Measurements from ENCODE around the gene HS2ST1. TPM values are rescaled to one million over a fixed set of nuclear protein-coding genes. Genes with fewer than 3 reads are reported as not detected.
A peak's percentile ranks its signal among the peaks of the same experiment; 100 is the strongest.

The HS2ST1 gene
- total RNA-seq, 6 experiments from 2014 or later = 9.9 to 17.2 (median 13.7) TPM

DNA sequence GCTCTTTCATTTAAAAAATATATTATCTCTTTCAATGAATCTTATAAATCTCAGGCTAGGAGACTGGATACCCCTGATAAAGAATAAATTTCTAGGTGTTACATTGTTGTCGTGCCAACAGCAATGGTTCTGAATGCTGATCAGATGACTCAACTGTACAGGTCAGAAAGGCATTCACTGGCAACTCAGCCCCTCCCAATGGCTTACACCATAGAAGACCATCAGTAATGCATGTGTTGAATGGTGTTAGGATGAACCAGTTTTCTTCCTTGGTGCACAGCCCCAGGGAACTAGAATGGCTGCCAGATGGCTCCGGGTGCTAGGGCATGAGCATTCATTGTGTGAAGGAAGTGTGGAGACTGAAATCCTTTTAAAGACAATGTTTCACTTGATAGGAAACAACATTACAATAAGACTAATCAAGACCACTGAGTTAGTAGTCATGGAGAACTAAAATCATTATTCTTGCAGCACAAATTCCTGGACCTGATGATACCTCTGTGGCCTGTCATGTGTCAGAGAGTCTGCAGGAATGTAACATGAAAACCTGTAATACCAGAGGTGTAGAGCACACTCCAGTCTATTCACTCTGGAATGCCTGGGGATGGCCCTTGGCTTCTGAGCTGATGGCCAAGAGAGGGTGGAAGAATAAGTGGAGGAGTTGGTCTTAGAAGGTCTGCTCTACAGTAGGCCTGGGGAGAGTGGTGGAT lies 226.6 kb downstream of the HS2ST1 start:
- intact Hi-C loops (cut with DNase I) = no loop called here
- no peak for ATAC-seq

DNA sequence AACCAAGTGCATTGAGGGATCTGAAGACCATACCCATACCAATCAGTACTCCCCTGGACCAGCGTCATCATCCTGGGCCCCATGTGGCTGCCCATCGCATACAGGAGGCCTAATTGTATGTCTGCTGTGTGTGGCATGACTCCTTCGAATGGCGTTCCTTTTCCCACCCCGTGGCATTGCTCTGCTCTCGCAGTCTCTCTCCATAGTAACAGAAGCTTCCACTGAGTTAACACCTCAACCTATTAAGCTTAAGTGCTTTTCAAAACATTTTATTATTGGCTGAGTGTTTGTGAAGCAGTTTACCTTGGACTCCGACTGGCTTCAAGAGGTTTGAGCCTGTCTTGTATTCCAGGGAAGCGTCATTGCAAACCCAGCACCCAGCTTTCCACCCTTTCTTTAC lies 227.1 kb downstream of the HS2ST1 start:
- no peak overlapping the region for H3K27ac ChIP-seq
- no peak for TF ChIP-seq POLR2A (IDR thresholded peaks at IDR 0.05)
- TF ChIP-seq, protein P1, sequence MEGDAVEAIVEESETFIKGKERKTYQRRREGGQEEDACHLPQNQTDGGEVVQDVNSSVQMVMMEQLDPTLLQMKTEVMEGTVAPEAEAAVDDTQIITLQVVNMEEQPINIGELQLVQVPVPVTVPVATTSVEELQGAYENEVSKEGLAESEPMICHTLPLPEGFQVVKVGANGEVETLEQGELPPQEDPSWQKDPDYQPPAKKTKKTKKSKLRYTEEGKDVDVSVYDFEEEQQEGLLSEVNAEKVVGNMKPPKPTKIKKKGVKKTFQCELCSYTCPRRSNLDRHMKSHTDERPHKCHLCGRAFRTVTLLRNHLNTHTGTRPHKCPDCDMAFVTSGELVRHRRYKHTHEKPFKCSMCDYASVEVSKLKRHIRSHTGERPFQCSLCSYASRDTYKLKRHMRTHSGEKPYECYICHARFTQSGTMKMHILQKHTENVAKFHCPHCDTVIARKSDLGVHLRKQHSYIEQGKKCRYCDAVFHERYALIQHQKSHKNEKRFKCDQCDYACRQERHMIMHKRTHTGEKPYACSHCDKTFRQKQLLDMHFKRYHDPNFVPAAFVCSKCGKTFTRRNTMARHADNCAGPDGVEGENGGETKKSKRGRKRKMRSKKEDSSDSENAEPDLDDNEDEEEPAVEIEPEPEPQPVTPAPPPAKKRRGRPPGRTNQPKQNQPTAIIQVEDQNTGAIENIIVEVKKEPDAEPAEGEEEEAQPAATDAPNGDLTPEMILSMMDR (IDR thresholded peaks at IDR 0.05) = no peak
- no peaks in the 10 kb centered on the region for H3K36me3 ChIP-seq
- no peaks in the 10 kb centered on the region for H3K27me3 ChIP-seq
- H3K9me3 ChIP-seq = no peaks in the 10 kb centered on the region
- WGBS (ENCODE audit: insufficient coverage, low coverage, low lambda C conversion rate, missing lambda C conversion rate) = 78% methylated on average over 6 of the region's 8 CpGs
- no peak overlapping the region for H3K4me3 ChIP-seq
- H3K4me1 ChIP-seq = no peaks in the 10 kb centered on the region
- intact Hi-C loops (cut with DNase I) = no loop called here
- DNase-seq (no peak), ATAC-seq (no peak)

More for the DNA sequence above, 226.6 kb downstream of the HS2ST1 start:
- Histone ChIP-seq H3K4me1 (no peaks in the 10 kb centered on the region), H3K27me3 (no peaks in the 10 kb centered on the region), H3K27ac (no peak overlapping the region), H3K9me3 (no peaks in the 10 kb centered on the region), H3K36me3 (no peaks in the 10 kb centered on the region), H3K4me3 (no peak overlapping the region)
- DNase-seq = no peak
- TF ChIP-seq, protein P1 (IDR thresholded peaks at IDR 0.05) = no peak
- TF ChIP-seq POLR2A (IDR thresholded peaks at IDR 0.05) = no peak
- 76% methylated on average over 2 of the region's 2 CpGs for WGBS (ENCODE audit: insufficient coverage, low coverage, low lambda C conversion rate, missing lambda C conversion rate)

DNA sequence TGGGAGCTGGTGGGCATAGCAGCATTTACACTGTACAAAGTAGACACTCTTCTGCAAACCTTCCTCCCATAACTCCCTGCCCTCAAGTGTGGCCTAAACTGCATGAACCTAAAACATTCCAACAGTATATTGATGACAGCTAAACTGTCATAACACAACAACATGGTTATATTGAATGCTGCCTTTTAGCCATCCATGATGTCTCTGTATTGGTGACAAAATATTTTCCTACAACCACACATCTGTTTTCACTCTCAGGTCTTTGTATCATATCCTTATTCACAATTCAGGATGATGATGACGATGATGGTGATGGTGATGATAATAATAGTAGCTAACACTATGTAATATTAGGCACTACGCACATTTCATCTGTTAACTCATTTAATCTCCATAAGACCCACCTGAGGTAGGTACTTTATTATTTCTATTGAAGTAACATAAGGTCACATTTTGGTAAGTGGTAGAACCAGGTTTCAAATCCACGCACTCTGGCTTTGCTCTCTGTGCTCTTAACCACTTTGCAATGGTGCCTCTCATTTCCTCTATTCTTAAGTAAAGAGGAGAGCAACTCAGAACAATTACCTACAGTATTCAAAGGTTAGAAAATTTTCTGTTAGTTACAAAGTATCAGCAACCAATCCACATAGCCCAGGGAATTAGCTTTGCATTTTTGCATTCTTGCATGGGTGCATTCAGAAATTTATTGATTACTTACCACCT lies 229.1 kb downstream of the HS2ST1 start:
- Histone ChIP-seq H3K27ac (no peak overlapping the region), H3K4me3 (no peak overlapping the region), H3K9me3 (no peaks in the 10 kb centered on the region), H3K4me1 (no peaks in the 10 kb centered on the region), H3K27me3 (no peaks in the 10 kb centered on the region), H3K36me3 (no peaks in the 10 kb centered on the region)
- 92% methylated on average over 3 of the region's 3 CpGs for WGBS (ENCODE audit: insufficient coverage, low coverage, low lambda C conversion rate, missing lambda C conversion rate)
- intact Hi-C loops (cut with DNase I) = no loop called here
- no peak for TF ChIP-seq POLR2A (IDR thresholded peaks at IDR 0.05)
- TF ChIP-seq, protein P1 (IDR thresholded peaks at IDR 0.05) = no peak
- DNase-seq (no peak), ATAC-seq (no peak)

DNA sequence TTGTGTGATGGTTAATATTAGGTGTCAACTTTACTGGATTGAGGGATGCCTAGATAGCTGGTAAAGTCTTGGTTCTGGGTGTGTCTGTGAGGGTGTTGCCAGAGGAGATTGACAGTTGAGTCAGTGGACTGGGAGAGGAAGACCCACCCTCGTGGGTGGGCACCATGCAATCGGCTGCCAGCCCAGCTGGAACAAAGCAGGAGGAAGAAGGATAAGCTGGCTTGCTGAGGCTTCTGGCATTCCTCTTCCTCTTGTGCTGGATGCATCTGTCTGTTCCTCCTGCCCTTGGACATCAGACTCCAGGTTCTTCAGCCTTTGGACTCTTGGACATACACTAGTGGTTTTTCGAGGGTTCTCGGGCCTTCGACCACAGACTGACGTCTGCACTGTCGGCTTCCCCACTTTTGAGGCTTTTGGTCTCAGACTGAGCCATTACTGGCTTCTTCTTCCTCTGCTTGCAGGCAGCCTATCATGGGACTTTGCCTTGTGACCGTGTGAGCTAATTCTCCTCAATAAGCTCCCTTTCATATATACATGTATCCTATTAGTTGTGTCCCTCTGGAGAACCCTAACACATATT lies 230.0 kb downstream of the HS2ST1 start:
- Histone ChIP-seq H3K9me3 (no peaks in the 10 kb centered on the region), H3K36me3 (no peaks in the 10 kb centered on the region), H3K27me3 (no peaks in the 10 kb centered on the region), H3K27ac (no peak overlapping the region), H3K4me3 (no peak overlapping the region), H3K4me1 (no peaks in the 10 kb centered on the region)
- TF ChIP-seq, protein P1 (IDR thresholded peaks at IDR 0.05) = no peak
- no peak for TF ChIP-seq POLR2A (IDR thresholded peaks at IDR 0.05)
- intact Hi-C loops (cut with DNase I) = no loop called here
- ATAC-seq (peak in 1 of 4 donors; percentile 21), DNase-seq (no peak)
- 45% methylated on average over 4 of the region's 8 CpGs for WGBS (ENCODE audit: insufficient coverage, low coverage, low lambda C conversion rate, missing lambda C conversion rate)
